ENCODE data around the gene PTER. TPM values are rescaled to one million over a fixed set of nuclear protein-coding genes. Genes with fewer than 3 reads are reported as not detected.

Gene PTER
- total and polyA plus RNA-seq, 9 of the 15 experiments (the other 6 are each of a cell fraction or from before 2014, with no cell fraction given): 15.5 to 42.1 (median 28.6) TPM

DNA sequence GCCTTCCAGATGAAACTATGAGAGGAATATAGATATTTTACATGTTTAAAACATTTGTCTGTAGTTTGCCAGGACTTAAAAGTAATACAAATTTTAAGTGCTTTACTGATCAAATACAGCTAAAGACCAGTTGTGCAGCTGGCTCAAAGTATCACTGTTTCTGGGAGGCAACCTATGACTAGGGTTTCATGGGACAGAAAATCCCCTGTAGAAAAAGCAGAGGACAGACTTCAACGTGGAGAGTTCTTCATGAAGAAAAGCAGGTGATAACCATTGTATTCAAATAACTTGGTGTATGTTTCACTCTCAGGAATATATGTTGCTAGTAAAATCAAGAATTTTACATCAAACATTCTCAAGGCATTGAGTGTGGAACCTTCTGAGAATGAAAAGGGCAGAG lies 40.9 kb downstream of the PTER start:
- Histone ChIP-seq H3K36me3 (ENCODE audit: control insufficient read depth, insufficient read depth, low read length) (no peaks in the 10 kb centered on the region), H3K79me2 (ENCODE audit: control insufficient read depth, insufficient read depth, low read length) (no peaks in the 10 kb centered on the region), H3K9me1 (ENCODE audit: control insufficient read depth, insufficient read depth, low read length) (no peaks in the 10 kb centered on the region), H4K20me1 (replicated peaks; ENCODE audit: control insufficient read depth, insufficient read depth, low read length) (no peaks in the 10 kb centered on the region), H3K27ac (ENCODE audit: extremely low read depth, low read depth, low read length) (no peak overlapping the region), H3K4me3 (no peak overlapping the region), H3K4me1 (replicated peaks in 1 of 2; ENCODE audit: control insufficient read depth in 2 of 2, insufficient read depth in 2 of 2, low read length in 2 of 2) (no peaks in the 10 kb centered on the region), H3K4me2 (ENCODE audit: insufficient read depth, low read length) (no peak overlapping the region), H3K9me3 (replicated peaks; ENCODE audit: control insufficient read depth, insufficient read depth, low read depth, low read length) (no peaks in the 10 kb centered on the region), H3K27me3 (ENCODE audit: control insufficient read depth in 2 of 2, insufficient read depth in 2 of 2, low read length in 2 of 2) (no peaks in the 10 kb centered on the region), H2AFZ (ENCODE audit: low read depth, low read length) (no peak overlapping the region), H3K9ac (ENCODE audit: insufficient read depth in 1 of 2, low read depth in 2 of 2, low read length in 2 of 2) (no peak overlapping the region)
- no TSS peak for BruUV-seq (replicated peaks)
- DNase-seq (ENCODE audit: extremely low read depth in 1 of 4, low spot score in 3 of 4) (no peak), ATAC-seq (no peak), FAIRE-seq (no peak)
- in situ Hi-C loops (cut with MboI): no loop called here
- intact Hi-C loops (cut with micrococcal nuclease): no loop called here
- ChIA-PET CTCF (ENCODE audit: low intra/inter-chr PET ratio) (no interaction called here), POLR2A (interaction anchor here (1.7 kb wide), 1 partner anchor 41 kb away, joined by 3 read pairs; the partner anchor contains the start of gene PTER)
- 78% methylated on average over 1 of the region's 1 CpG for WGBS (ENCODE audit: insufficient coverage, low coverage, missing lambda C conversion rate)
- TF ChIP-seq, protein P1, sequence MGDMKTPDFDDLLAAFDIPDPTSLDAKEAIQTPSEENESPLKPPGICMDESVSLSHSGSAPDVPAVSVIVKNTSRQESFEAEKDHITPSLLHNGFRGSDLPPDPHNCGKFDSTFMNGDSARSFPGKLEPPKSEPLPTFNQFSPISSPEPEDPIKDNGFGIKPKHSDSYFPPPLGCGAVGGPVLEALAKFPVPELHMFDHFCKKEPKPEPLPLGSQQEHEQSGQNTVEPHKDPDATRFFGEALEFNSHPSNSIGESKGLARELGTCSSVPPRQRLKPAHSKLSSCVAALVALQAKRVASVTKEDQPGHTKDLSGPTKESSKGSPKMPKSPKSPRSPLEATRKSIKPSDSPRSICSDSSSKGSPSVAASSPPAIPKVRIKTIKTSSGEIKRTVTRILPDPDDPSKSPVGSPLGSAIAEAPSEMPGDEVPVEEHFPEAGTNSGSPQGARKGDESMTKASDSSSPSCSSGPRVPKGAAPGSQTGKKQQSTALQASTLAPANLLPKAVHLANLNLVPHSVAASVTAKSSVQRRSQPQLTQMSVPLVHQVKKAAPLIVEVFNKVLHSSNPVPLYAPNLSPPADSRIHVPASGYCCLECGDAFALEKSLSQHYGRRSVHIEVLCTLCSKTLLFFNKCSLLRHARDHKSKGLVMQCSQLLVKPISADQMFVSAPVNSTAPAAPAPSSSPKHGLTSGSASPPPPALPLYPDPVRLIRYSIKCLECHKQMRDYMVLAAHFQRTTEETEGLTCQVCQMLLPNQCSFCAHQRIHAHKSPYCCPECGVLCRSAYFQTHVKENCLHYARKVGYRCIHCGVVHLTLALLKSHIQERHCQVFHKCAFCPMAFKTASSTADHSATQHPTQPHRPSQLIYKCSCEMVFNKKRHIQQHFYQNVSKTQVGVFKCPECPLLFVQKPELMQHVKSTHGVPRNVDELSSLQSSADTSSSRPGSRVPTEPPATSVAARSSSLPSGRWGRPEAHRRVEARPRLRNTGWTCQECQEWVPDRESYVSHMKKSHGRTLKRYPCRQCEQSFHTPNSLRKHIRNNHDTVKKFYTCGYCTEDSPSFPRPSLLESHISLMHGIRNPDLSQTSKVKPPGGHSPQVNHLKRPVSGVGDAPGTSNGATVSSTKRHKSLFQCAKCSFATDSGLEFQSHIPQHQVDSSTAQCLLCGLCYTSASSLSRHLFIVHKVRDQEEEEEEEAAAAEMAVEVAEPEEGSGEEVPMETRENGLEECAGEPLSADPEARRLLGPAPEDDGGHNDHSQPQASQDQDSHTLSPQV (IDR thresholded peaks at IDR 0.05): no peak
- no peak for TF ChIP-seq SNIP1 (IDR thresholded peaks at IDR 0.05; ENCODE audit: low read depth)
- TF ChIP-seq, protein P2, sequence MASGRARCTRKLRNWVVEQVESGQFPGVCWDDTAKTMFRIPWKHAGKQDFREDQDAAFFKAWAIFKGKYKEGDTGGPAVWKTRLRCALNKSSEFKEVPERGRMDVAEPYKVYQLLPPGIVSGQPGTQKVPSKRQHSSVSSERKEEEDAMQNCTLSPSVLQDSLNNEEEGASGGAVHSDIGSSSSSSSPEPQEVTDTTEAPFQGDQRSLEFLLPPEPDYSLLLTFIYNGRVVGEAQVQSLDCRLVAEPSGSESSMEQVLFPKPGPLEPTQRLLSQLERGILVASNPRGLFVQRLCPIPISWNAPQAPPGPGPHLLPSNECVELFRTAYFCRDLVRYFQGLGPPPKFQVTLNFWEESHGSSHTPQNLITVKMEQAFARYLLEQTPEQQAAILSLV (tag; IDR thresholded peaks at IDR 0.05): no peak
- TF ChIP-seq ZNF124 (CRISPR knock-in tag; IDR thresholded peaks at IDR 0.05): no peak
- TF ChIP-seq LEF1 (IDR thresholded peaks at IDR 0.05): no peak
- no peak for TF ChIP-seq FOSL1 (tag; conservative IDR thresholded peaks at IDR 0.05)
- TF ChIP-seq ZC3H8 (IDR thresholded peaks at IDR 0.05): no peak
- TF ChIP-seq, protein P3, sequence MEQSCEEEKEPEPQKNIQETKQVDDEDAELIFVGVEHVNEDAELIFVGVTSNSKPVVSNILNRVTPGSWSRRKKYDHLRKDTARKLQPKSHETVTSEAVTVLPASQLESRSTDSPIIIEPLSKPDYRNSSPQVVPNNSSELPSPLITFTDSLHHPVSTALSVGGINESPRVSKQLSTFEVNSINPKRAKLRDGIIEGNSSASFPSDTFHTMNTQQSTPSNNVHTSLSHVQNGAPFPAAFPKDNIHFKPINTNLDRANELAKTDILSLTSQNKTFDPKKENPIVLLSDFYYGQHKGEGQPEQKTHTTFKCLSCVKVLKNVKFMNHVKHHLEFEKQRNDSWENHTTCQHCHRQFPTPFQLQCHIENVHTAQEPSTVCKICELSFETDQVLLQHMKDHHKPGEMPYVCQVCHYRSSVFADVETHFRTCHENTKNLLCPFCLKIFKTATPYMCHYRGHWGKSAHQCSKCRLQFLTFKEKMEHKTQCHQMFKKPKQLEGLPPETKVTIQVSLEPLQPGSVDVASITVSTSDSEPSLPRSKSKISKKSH (CRISPR knock-in tag; IDR thresholded peaks at IDR 0.05): no peak
- no peak for TF ChIP-seq SP1 (CRISPR knock-in tag; IDR thresholded peaks at IDR 0.05)
- no peak for TF ChIP-seq SREBF1 (IDR thresholded peaks at IDR 0.05; ENCODE audit: borderline replicate concordance, low read depth, low read length)
- TF ChIP-seq HDAC6 (IDR thresholded peaks at IDR 0.05; ENCODE audit: low read depth, low read length): no peak
- no peak for TF ChIP-seq TAF15 (IDR thresholded peaks at IDR 0.05; ENCODE audit: low read depth, low read length)
- no peak for TF ChIP-seq ZNF507 (tag; conservative IDR thresholded peaks at IDR 0.05)
- no peak for TF ChIP-seq ZNF140 (CRISPR knock-in tag; IDR thresholded peaks at IDR 0.05)
- TF ChIP-seq, protein P4, sequence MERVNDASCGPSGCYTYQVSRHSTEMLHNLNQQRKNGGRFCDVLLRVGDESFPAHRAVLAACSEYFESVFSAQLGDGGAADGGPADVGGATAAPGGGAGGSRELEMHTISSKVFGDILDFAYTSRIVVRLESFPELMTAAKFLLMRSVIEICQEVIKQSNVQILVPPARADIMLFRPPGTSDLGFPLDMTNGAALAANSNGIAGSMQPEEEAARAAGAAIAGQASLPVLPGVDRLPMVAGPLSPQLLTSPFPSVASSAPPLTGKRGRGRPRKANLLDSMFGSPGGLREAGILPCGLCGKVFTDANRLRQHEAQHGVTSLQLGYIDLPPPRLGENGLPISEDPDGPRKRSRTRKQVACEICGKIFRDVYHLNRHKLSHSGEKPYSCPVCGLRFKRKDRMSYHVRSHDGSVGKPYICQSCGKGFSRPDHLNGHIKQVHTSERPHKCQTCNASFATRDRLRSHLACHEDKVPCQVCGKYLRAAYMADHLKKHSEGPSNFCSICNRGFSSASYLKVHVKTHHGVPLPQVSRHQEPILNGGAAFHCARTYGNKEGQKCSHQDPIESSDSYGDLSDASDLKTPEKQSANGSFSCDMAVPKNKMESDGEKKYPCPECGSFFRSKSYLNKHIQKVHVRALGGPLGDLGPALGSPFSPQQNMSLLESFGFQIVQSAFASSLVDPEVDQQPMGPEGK (CRISPR knock-in tag; IDR thresholded peaks at IDR 0.05; ENCODE audit: borderline replicate concordance): no peak
- TF ChIP-seq KLF6 (CRISPR knock-in tag; IDR thresholded peaks at IDR 0.05; ENCODE audit: borderline replicate concordance): no peak

All from K562 (cell line).